OCI-LY1 (cell line): ENCODE data around the gene LOC128125822.

Source experiments
- H2AFZ ChIP-seq: fragments of 200-600 bp; sonication (generic), shearing (Covaris generic); 2 replicates; pipeline ENCODE4 v1.6.0; 2014; ENCODE audit warnings: antibody characterized with exemption, mild to moderate bottlenecking, low read length
- H3F3A ChIP-seq: fragments of 200-600 bp; sonication (generic), shearing (Covaris generic); 2 replicates; pipeline ENCODE4 v1.6.0; 2014; ENCODE audit warnings: mild to moderate bottlenecking, antibody characterized with exemption, low read length, moderate library complexity; ENCODE audit not compliant: insufficient read depth
- H3K27ac ChIP-seq: fragments of 200-600 bp; sonication (generic); 2 replicates; pipeline ENCODE4 v1.5.1; 2014; ENCODE audit warnings: low read length, mixed run types, mild to moderate bottlenecking, low read depth; ENCODE audit not compliant: poor library complexity, severe bottlenecking
- H3K27me3 ChIP-seq: fragments of 200-600 bp; sonication (generic); 2 replicates; pipeline ENCODE4 v1.6.0; 2014; ENCODE audit warnings: antibody characterized with exemption, mild to moderate bottlenecking, low read length, moderate library complexity; ENCODE audit not compliant: insufficient read depth
- H3K36me3 ChIP-seq: fragments of 200-600 bp; sonication (generic); 2 replicates; pipeline ENCODE4 v1.6.1; 2014; ENCODE audit warnings: mild to moderate bottlenecking, antibody characterized with exemption, low read length, moderate library complexity, mixed read lengths; ENCODE audit not compliant: insufficient read depth
- H3K4me1 ChIP-seq: fragments of 200-600 bp; sonication (generic); 2 replicates; pipeline ENCODE4 v1.5.1; 2014; ENCODE audit warnings: mild to moderate bottlenecking, low read length, moderate library complexity; ENCODE audit not compliant: insufficient read depth, severe bottlenecking
- H3K4me2 ChIP-seq: fragments of 200-600 bp; sonication (generic), shearing (Covaris generic); 2 replicates; pipeline ENCODE4 v1.6.1; 2014; ENCODE audit warnings: low read length
- H3K4me3 ChIP-seq: fragments of 200-600 bp; sonication (generic); 2 replicates; pipeline ENCODE4 v1.5.1; 2014; ENCODE audit warnings: low read length, low read depth, mild to moderate bottlenecking, mixed read lengths; ENCODE audit not compliant: poor library complexity, severe bottlenecking
- H3K79me2 ChIP-seq: fragments of 200-600 bp; shearing (Covaris generic); 2 replicates; pipeline ENCODE4 v1.6.1; 2016; ENCODE audit warnings: mixed run types, low read length, mixed read lengths; ENCODE audit not compliant: insufficient read depth
- H3K9ac ChIP-seq: fragments of 200-600 bp; sonication (generic), shearing (Covaris generic); 2 replicates; pipeline ENCODE4 v1.6.1; 2014; ENCODE audit warnings: mild to moderate bottlenecking, low read length, mixed read lengths
- H3K9me2 ChIP-seq: fragments of 200-600 bp; sonication (generic), shearing (Covaris generic); 2 replicates; pipeline ENCODE4 v1.6.1; 2014; ENCODE audit warnings: low read depth, mild to moderate bottlenecking, low read length, mixed read lengths
- H3K9me3 ChIP-seq: fragments of 200-600 bp; shearing (Covaris generic); 2 replicates; pipeline ENCODE4 v1.6.1; 2014; ENCODE audit warnings: low read length, mixed read lengths
- H4K20me1 ChIP-seq: fragments of 200-600 bp; sonication (generic), shearing (Covaris generic); 2 replicates; pipeline ENCODE4 v1.6.0; 2016; ENCODE audit warnings: mild to moderate bottlenecking, low read length; ENCODE audit not compliant: insufficient read depth
- CTCF ChIP-seq: fragments of 200-600 bp; sonication (generic), shearing (Covaris generic); IDR thresholded peaks from 2 replicates; pipeline ENCODE4 v1.5.1; 2017; ENCODE audit warnings: mild to moderate bottlenecking, antibody characterized with exemption, low read length, moderate library complexity, mixed read lengths
- EZH2 ChIP-seq: fragments of 200-600 bp; sonication (generic), shearing (Covaris generic); IDR thresholded peaks from 2 replicates; pipeline ENCODE4 v1.8.0; 2017; ENCODE audit warnings: borderline replicate concordance, mixed run types, mild to moderate bottlenecking, antibody characterized with exemption, low read length, moderate library complexity, mixed read lengths

The LOC128125822 gene

GRCh38 chr6:63549076-63549475, 23.2 kb upstream of the LOC128125822 start:
- H3K9me2 ChIP-seq = no peaks in the 10 kb centered on the region
- no peaks in the 10 kb centered on the region for H3K36me3 ChIP-seq
- H3K4me3 ChIP-seq = no peak overlapping the region
- no peaks in the 10 kb centered on the region for H4K20me1 ChIP-seq
- TF ChIP-seq CTCF (no peak), EZH2 (no peak)
- no peaks in the 10 kb centered on the region for H3K9me3 ChIP-seq
- no peak overlapping the region for H3K27ac ChIP-seq
- no peak overlapping the region for H3K4me2 ChIP-seq
- H3F3A ChIP-seq = no peaks in the 10 kb centered on the region
- no peak overlapping the region for H3K9ac ChIP-seq
- H3K27me3 ChIP-seq = no peaks in the 10 kb centered on the region
- no peaks in the 10 kb centered on the region for H3K79me2 ChIP-seq
- no peak overlapping the region for H2AFZ ChIP-seq
- H3K4me1 ChIP-seq = no peaks in the 10 kb centered on the region

- Histone ChIP-seq H2AFZ (no peak overlapping the region), H3K4me2 (no peak overlapping the region), H4K20me1 (no peaks in the 10 kb centered on the region)
These were observed 19.1 kb upstream of the LOC128125822 start for GRCh38 chr6:63553208-63553607.

GRCh38 chr6:63553900-63554299, 18.4 kb upstream of the LOC128125822 start:
- no peak overlapping the region for H2AFZ ChIP-seq
- H3K4me1 ChIP-seq = no peaks in the 10 kb centered on the region
- no peaks in the 10 kb centered on the region for H3K9me3 ChIP-seq
- H3K27ac ChIP-seq = no peak overlapping the region
- no peaks in the 10 kb centered on the region for H3K9me2 ChIP-seq
- no peaks in the 10 kb centered on the region for H3F3A ChIP-seq
- no peaks in the 10 kb centered on the region for H4K20me1 ChIP-seq
- H3K4me2 ChIP-seq = no peak overlapping the region
- no peak overlapping the region for H3K9ac ChIP-seq
- H3K27me3 ChIP-seq = no peaks in the 10 kb centered on the region
- no peaks in the 10 kb centered on the region for H3K79me2 ChIP-seq
- no peaks in the 10 kb centered on the region for H3K36me3 ChIP-seq
- H3K4me3 ChIP-seq = no peak overlapping the region
- no peak for TF ChIP-seq CTCF
- no peak for TF ChIP-seq EZH2

More at GRCh38 chr6:63553208-63553607, 19.1 kb upstream of the LOC128125822 start:
- H3K9me2 ChIP-seq = no peaks in the 10 kb centered on the region
- H3K4me1 ChIP-seq = no peaks in the 10 kb centered on the region
- H3K36me3 ChIP-seq = no peaks in the 10 kb centered on the region
- no peaks in the 10 kb centered on the region for H3K27me3 ChIP-seq
- no peaks in the 10 kb centered on the region for H3F3A ChIP-seq
- H3K9ac ChIP-seq = no peak overlapping the region
- no peak overlapping the region for H3K27ac ChIP-seq
- H3K79me2 ChIP-seq = no peaks in the 10 kb centered on the region
- H3K4me3 ChIP-seq = no peak overlapping the region
- no peaks in the 10 kb centered on the region for H3K9me3 ChIP-seq
- TF ChIP-seq EZH2 (no peak), CTCF (no peak)
